Islet precursor cell (in vitro differentiated cells): ENCODE results near the gene FAM3B.
"Not testable (repeated sequence)": the region's sequence is repeated elsewhere in the genome, so short reads cannot be mapped to it uniquely, and the experiment has no call there.

Source experiments
- DNase-seq: peaks from one replicate; pipeline ENCODE4 v3.0.0-alpha.2; 2018

Gene FAM3B

GRCh38 chr21:41316200-41317062 is at the start of gene FAM3B:
Gene FAM3B (plus strand): TSS chr21:41316801. CDS start chr21:41316880, 79 bp downstream.
- no peak for DNase-seq

DNA sequence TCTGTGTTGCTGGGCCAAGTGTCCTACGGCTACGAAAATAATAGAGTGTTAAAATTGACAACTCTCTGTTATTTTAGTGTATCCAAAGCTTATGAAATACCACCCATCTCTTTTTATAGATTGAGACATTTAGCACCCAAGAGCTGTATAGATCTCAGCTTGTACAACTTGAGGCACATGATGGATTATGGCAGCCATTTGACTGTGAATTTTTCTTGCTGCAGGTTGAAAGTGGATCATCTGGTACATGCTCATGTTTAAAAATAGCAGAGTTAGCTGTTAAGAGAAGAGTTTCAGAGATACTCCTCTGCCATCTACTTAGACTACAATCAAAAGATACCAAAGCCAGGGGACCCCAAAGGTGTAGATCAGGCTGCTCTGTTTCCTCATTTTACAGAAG is 49.3 kb upstream of the FAM3B start:
- no peak for DNase-seq

DNA sequence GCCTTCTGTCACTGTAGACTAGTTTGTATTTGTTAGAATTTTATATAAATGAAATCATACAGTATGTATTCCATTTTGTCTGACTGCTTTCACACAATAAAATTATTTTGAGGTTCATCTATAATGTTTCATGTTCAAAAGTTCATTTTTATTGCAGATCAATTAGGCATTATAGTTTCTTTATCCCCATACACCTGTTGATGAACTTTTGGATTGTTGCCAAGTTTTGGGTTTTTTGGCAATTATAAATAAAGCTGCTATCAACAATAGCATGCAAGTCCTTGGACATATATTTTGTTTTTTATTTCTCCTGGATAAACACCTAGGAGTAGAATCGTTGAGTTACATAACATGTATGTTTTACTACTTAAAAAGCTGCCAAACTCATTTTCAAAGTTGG is 47.1 kb upstream of the FAM3B start:
- DNase-seq, result no peak

DNA sequence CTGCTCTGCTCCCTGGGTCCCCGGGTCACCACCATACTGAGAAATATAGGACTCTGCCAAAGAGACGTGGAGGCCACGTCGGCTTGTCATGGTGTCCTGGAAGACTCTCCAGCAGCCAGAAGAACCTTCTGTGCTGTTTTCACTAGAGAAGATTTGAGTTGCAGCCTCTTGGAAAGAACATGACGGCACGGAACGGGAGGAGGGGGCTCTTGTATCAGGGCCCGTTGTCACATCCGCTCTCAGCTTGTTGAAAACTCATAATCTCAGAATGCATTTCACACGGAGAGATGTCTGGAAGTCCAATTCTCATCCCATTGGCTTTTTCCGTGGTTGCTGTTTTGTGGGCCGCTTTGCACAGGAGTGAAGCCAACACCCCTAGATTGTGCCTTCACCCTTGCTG is 39.4 kb upstream of the FAM3B start:
- DNase-seq, result no peak

GRCh38 chr21:41277846-41278245 is 38.8 kb upstream of the FAM3B start:
- DNase-seq, result no peak

DNA sequence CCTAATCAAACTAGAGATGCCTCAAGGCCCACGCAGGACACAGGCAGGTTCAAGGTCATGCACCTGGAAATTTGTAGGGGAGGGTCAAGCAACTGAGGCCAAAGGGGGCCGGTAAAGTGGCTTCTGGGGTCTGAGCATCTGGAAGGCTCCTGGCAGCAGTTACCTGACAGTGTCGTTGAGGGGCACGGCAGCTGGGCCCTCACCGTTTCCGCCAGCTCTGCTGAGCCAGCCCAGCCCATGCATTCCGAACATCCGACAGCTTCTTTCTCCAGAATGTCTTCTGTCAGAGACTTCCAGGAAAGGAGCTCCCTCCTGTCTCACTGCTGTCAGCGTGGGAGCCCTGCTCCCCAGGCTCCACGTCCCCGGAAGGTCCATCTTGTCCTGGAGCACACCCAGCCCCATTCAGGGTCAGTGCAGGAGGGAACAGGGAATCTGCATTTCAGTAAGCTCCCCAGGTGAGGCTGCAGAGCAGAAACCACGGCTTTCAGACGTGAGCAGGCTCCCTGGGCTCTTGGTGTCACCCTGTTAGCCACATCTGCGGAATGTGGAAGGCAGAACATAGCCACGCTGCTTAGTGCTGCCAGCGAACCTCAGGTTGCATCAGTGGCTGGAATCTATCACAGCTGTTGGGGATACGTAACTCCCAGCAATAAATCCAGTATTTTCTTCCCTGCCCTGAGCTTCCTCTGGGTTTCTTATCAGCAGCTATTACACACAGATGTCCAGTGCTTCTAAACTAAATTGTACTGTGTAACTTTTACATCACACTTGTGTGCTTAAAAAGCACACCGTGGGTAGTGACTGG is 36.3 kb upstream of the FAM3B start:
- DNase-seq, result no peak

- DNase-seq, result no peak
Measured at GRCh38 chr21:41282412-41282811, 34.2 kb upstream of the FAM3B start.

- DNase-seq, result no peak
Measured at GRCh38 chr21:41283211-41283818, 33.3 kb upstream of the FAM3B start.

- no peak for DNase-seq
Measured at GRCh38 chr21:41289431-41289830, 27.2 kb upstream of the FAM3B start.

GRCh38 chr21:41290106-41290799 is 26.3 kb upstream of the FAM3B start:
- no peak for DNase-seq

DNA sequence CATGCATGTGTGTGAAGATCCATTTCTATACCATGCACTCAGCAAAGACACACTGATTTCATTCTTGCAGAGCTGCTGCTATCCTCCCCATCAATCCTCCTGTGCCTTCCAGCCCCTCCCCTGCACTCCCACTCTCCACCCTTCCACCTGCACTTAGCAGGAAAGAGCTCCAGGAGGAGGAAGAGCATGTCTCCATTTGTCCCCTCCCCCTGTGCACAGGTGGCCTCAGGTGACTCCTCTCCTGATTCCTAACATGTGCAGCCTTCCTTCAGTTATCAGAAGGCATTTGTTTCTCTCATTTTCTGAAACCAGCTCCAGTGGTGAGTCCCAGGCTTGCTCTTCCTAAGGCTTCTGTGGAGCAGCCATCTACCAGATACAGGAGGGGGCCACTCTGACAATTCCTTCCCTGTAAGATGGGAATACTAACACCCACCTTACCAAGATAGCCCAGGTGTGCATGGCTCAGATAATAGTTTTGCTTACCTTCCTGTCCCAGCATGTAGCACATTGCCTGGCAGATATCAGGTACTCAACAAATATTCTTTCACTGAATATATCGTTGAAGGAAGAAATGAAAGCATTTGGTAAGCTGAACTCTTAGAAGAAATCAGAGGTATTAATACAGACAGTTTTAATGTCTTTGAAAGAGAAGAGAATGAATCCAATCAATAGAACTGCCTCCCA is 21.9 kb upstream of the FAM3B start:
- DNase-seq, result no peak

DNA sequence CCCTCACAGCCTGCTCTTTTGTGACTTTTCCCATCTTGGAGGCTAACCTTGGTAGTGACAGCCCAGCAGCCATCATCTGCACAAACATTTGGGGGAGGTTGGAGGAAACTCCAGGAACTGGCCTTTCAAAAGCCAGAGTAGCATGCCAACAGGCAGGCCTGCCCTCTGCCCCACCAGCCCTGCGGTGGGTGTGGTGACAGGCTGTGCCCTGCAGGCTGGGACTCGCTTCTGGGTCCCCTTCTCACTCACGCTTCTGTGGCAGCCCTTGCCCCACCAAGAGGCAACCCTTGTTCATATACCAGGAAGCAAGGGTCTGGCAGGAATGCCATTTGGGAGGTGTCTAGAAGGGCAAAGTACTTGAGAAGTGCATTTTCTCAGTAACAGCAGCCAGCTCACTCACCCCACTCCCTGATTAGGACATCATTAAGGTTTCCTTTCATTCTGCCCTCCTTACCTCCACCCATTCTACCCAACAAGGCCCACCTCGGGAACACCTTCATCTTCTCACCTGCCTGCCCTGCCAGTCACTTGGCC is 20.8 kb upstream of the FAM3B start:
- DNase-seq, result no peak

GRCh38 chr21:41302976-41303375 is 13.6 kb upstream of the FAM3B start:
- no peak for DNase-seq

- DNase-seq, result no peak
Measured at GRCh38 chr21:41304068-41304720, 12.4 kb upstream of the FAM3B start.

DNA sequence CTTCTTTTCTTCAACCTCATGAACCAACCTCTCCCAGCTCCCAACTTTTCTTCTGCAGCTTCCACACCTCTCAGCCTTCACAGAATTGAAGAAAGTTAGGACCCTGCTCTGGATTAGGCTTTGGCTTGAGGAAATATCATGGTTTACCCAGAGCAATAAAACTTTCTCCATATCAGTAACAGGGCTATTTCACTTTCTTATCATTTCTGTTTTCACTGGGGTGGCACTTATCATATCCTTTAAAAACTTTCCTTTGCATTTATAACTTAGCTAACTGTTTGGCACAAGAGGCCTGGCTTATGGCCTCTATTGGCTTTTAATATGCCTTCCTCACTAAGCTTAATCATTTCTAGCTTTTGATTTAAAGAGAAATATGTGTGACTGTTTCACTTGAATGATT is 9.4 kb upstream of the FAM3B start:
- no peak for DNase-seq

DNA sequence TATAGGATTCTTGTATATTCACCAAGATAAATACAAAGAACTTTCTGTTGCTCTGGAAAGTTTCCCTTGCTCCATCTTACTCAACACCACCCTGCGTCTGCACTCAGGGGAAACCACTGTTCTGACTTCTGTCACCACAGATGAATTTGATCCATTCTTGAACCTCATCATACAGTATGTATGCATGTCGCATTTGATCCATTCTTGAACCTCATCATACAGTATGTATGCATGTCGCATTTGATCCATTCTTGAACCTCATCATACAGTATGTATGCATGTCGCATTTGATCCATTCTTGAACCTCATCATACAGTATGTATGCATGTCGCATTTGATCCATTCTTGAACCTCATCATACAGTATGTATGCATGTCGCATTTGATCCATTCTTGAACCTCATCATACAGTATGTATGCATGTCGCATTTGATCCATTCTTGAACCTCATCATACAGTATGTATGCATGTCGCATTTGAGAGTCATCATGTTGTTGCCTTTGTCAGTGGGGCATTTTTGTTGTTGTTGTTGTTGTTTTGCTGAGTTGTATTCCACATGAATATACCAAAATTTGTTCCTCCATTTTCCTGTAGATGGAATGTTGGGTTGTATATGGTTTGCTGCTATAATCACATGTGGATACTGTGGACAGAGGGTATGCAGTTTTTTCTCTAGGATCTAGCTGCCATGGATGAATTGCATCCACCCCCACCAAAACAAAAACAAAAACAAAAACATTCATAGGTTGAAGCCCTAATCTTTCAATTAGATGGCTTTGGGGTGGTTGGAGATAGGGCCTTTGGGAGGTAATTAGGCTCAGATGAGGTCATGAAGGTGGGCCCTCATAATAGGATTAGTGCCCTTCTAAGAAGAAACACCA is 3.1 kb upstream of the FAM3B start:
- DNase-seq, result not testable (repeated sequence)

- no peak for DNase-seq
Measured at GRCh38 chr21:41315726-41316125, 875 bp upstream of the FAM3B start.

GRCh38 chr21:41317063-41317392 is 427 bp downstream of the FAM3B start:
- no peak for DNase-seq

GRCh38 chr21:41317458-41317857 is 857 bp downstream of the FAM3B start:
- no peak for DNase-seq

- DNase-seq, result no peak
Measured at GRCh38 chr21:41318218-41318617, 1.6 kb downstream of the FAM3B start.

- DNase-seq, result no peak
Measured at GRCh38 chr21:41319273-41319672, 2.7 kb downstream of the FAM3B start.
